Vagina (tissue), 2 donors: ENCODE data around the gene SNAP29. TPM values are rescaled to one million over a fixed set of nuclear protein-coding genes. Genes with fewer than 3 reads are reported as not detected.

Experiments
- DNase-seq, 2 donors: peaks; one replicate each; pipeline ENCODE4 v3.0.0-alpha.2; 2017; ENCODE audit errors: extremely low spot score in 2 of 2
- H3K27ac ChIP-seq: fragments of 200-600 bp; sonication (generic); one replicate; pipeline ENCODE4 v1.5.1; 2019
- H3K27me3 ChIP-seq: fragments of 200-600 bp; sonication (generic); one replicate; pipeline ENCODE4 v1.5.1; 2019
- H3K36me3 ChIP-seq, 2 donors: fragments of 200-600 bp; sonication (generic); one replicate each; pipeline ENCODE4 v1.5.1; 2017 to 2019
- H3K4me1 ChIP-seq: fragments of 200-600 bp; sonication (generic); one replicate; pipeline ENCODE4 v1.5.1; 2019
- H3K4me3 ChIP-seq, 2 donors: fragments of 200-600 bp; sonication (generic); 1 replicate in 1 of 2; 2 replicates in 1 of 2; pipeline ENCODE4 v1.5.1; 2016 to 2019
- H3K9me3 ChIP-seq: fragments of 200-600 bp; sonication (generic); one replicate; pipeline ENCODE4 v1.5.1; 2019
- POLR2A ChIP-seq, 2 donors: fragments of 450-650 bp; IDR thresholded peaks; one replicate each; pipeline ENCODE4 v1.6.1; 2017; ENCODE audit warnings: antibody characterized with exemption in 2 of 2, mild to moderate bottlenecking in 2 of 2, moderate library complexity in 2 of 2
- POLR2AphosphoS5 ChIP-seq, 2 donors: sonication (generic); formaldehyde crosslinking; IDR thresholded peaks; one replicate each; pipeline ENCODE4 v1.9.0; 2017; ENCODE audit warnings: antibody characterized with exemption in 2 of 2, mild to moderate bottlenecking in 2 of 2, low read depth in 1 of 2; ENCODE audit not compliant: insufficient read depth in 1 of 2
- intact Hi-C: fragments of 100-400 bp; cut with DNase I; formaldehyde crosslinking; loops from one replicate; pipeline ENCODE4 v1.15.1; 2023
- total RNA-seq: library from RNA; depleted of rRNA; stranded (reverse); fragments of >200 nt; gene quantifications from one replicate; pipeline ENCODE4 v1.2.3, GENCODE V29; 2016
- TF ChIP-seq, protein P1 (sequence below), 3 experiments: fragments of 450-650 bp in 2 of 3; fragments of 200-600 bp in 1 of 3; sonication (generic) in 1 of 3; IDR thresholded peaks; one replicate each; pipeline ENCODE4 v1.5.1; 2017 to 2019; ENCODE audit warnings: antibody characterized with exemption in 3 of 3, mild to moderate bottlenecking in 2 of 3, moderate library complexity in 2 of 3

The SNAP29 gene
- total RNA-seq, 1 donor from 2014 or later, result 18.9 TPM

DNA sequence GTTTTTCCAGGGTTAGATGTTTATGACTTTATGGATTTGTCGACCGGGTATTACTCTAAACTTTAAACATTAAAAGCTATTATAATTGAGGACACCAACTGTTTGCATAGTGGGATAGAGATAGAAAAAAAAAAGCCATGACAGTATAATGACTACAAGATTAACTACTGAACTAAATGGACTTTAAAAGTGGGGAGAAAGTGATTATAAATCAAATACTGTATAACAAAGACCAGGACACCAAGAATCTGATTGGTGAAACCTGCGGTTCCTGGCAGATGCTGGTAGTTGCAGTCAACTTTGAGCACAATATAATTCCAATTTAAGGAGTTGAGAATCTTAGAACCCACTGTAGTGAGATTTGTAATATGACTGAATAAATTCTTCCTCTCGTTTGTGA lies 60.9 kb downstream of the SNAP29 start:
- Histone ChIP-seq H3K9me3 (no peaks in the 10 kb centered on the region), H3K4me1 (peaks cover 66% of the 10 kb centered on the region), H3K4me3 (peak overlapping the region; percentile 95 to 98), H3K27me3 (no peaks in the 10 kb centered on the region), H3K27ac (peak overlapping the region; percentile 99), H3K36me3 (no peaks in the 10 kb centered on the region)
- no peak for DNase-seq
- TF ChIP-seq POLR2A (IDR thresholded peaks at IDR 0.05) (no peak), POLR2AphosphoS5 (IDR thresholded peaks at IDR 0.05; ENCODE audit: insufficient read depth in 1 of 2, low read depth in 1 of 2) (no peak)
- TF ChIP-seq, protein P1, sequence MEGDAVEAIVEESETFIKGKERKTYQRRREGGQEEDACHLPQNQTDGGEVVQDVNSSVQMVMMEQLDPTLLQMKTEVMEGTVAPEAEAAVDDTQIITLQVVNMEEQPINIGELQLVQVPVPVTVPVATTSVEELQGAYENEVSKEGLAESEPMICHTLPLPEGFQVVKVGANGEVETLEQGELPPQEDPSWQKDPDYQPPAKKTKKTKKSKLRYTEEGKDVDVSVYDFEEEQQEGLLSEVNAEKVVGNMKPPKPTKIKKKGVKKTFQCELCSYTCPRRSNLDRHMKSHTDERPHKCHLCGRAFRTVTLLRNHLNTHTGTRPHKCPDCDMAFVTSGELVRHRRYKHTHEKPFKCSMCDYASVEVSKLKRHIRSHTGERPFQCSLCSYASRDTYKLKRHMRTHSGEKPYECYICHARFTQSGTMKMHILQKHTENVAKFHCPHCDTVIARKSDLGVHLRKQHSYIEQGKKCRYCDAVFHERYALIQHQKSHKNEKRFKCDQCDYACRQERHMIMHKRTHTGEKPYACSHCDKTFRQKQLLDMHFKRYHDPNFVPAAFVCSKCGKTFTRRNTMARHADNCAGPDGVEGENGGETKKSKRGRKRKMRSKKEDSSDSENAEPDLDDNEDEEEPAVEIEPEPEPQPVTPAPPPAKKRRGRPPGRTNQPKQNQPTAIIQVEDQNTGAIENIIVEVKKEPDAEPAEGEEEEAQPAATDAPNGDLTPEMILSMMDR (IDR thresholded peaks at IDR 0.05), result no peak
- intact Hi-C loops, result loop anchor here (5.0 to 10.0 kb wide), 2 partner anchors 62 to 415 kb away; partner anchors contain the start of genes MED15, PI4KA and SNAP29

DNA sequence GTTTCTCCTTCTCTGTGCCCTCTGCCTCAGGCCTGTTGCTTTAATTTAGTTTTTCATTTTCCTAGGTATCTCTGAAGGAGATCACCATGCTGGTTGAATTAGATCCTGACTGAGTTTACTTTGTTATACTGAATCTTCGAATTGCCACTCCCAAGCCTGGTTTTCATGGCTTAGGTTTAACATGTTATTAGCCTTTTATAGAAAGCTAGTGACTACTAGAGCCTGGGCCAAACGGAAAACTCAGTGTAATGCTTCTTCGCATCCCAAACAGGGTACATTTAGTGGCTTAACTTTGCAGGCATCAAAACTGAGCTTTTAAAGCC lies 62.0 kb downstream of the SNAP29 start:
- intact Hi-C loops, result no loop called here
- Histone ChIP-seq H3K4me1 (peaks cover 74% of the 10 kb centered on the region), H3K4me3 (peak overlapping the region; percentile 95 to 98), H3K27ac (peak overlapping the region; percentile 99), H3K27me3 (no peaks in the 10 kb centered on the region), H3K9me3 (no peaks in the 10 kb centered on the region), H3K36me3 (no peaks in the 10 kb centered on the region)
- DNase-seq, result no peak
- TF ChIP-seq POLR2AphosphoS5 (IDR thresholded peaks at IDR 0.05; ENCODE audit: insufficient read depth in 1 of 2, low read depth in 1 of 2), result no peak
- TF ChIP-seq POLR2A (IDR thresholded peaks at IDR 0.05), result no peak
- TF ChIP-seq, protein P1 (IDR thresholded peaks at IDR 0.05), result no peak

DNA sequence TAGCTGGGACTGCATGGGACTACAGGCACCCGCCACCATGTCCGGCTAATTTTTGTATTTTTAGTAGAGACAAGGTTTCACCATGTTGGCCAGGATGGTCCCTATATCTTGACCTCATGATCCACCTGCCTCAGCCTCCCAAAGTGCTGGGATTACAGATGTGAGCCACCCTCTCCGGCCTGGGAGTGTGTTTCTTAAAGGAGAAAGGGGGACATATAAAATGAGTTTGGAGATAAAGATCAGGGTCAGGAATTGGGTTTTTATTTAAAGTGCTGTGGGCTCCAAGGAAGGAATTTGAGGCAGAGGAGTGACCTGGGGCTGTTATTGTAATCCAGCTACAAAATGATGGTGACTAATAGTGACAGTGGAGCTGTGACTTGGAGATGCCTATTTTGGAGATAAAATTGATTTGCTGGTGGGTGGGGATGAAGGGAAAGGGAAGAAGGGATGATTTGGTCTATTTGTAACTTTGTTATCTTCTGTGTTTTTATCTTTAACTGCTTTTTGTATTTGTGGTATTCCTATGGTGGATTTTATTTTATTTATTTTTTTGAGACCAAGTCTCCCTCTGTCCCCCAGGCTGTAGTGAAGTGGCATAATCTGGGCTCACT lies 63.4 kb downstream of the SNAP29 start:
- TF ChIP-seq POLR2A (IDR thresholded peaks at IDR 0.05) (no peak), POLR2AphosphoS5 (IDR thresholded peaks at IDR 0.05; ENCODE audit: insufficient read depth in 1 of 2, low read depth in 1 of 2) (no peak)
- TF ChIP-seq, protein P1 (IDR thresholded peaks at IDR 0.05), result no peak
- intact Hi-C loops, result no loop called here
- H3K27ac ChIP-seq, result no peak overlapping the region
- peaks cover 79% of the 10 kb centered on the region for H3K4me1 ChIP-seq
- no peaks in the 10 kb centered on the region for H3K36me3 ChIP-seq
- H3K9me3 ChIP-seq, result no peaks in the 10 kb centered on the region
- H3K27me3 ChIP-seq, result no peaks in the 10 kb centered on the region
- DNase-seq, result no peak
- H3K4me3 ChIP-seq, result no peak overlapping the region

DNA sequence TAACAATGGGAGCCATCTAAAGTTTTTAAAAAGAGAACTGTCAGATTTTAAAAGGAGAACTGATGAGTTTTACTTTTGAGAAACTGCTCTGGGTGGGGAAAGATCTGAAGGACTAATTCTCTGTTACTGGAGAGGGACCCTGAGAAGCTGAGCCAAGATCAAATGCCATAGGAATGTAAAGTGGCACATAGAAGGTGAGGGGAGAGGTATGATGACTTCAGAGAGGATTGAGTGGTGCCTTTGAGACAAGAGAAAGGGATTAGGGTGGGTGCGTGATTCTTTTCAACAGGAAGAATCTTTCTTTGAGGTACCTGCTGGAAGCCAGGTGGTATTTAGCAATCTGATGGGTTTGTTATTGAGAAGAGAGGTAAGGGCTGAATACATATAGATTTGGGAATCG lies 67.4 kb downstream of the SNAP29 start:
- Histone ChIP-seq H3K9me3 (no peaks in the 10 kb centered on the region), H3K4me1 (peaks cover 71% of the 10 kb centered on the region), H3K27me3 (no peaks in the 10 kb centered on the region), H3K4me3 (no peak overlapping the region), H3K36me3 (no peaks in the 10 kb centered on the region), H3K27ac (no peak overlapping the region)
- TF ChIP-seq, protein P1 (IDR thresholded peaks at IDR 0.05), result no peak
- TF ChIP-seq POLR2AphosphoS5 (IDR thresholded peaks at IDR 0.05; ENCODE audit: insufficient read depth in 1 of 2, low read depth in 1 of 2) (no peak), POLR2A (IDR thresholded peaks at IDR 0.05) (no peak)
- no peak for DNase-seq
- intact Hi-C loops, result no loop called here

DNA sequence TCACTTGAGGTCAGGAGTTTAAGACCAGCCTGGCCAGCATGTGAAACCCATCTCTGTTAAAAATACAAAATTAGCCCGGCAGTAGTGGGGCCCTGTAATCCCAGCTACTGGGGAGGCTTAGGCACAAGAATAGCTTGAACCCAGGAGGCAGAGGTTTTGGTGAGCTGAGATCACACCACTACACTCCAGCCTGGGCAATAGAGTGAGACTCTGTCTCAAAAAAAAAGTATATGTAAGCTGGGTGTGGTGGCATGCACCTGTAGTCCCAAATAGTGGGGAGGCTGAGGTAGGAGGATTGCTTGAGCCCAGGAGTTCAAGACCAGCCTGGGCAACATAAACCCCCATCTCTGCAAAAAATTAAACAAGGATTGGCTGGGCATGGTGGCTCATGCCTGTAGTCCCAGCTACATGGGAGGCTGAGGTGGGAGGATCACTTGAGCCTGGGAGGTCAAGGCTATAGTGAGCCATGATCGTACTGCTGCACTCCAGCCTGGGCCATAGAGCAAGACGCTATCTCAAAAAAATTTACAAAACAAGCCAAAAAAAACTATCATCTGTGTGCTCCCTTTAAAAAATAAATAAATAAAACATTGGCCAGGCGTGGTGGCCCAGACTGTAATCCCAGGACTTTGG lies 69.2 kb downstream of the SNAP29 start:
- Histone ChIP-seq H3K36me3 (no peaks in the 10 kb centered on the region), H3K27me3 (no peaks in the 10 kb centered on the region), H3K4me1 (peaks cover 63% of the 10 kb centered on the region), H3K27ac (no peak overlapping the region), H3K9me3 (no peaks in the 10 kb centered on the region), H3K4me3 (no peak overlapping the region)
- DNase-seq, result no peak
- intact Hi-C loops, result no loop called here
- TF ChIP-seq POLR2A (IDR thresholded peaks at IDR 0.05) (no peak), POLR2AphosphoS5 (IDR thresholded peaks at IDR 0.05; ENCODE audit: insufficient read depth in 1 of 2, low read depth in 1 of 2) (no peak)
- TF ChIP-seq, protein P1 (IDR thresholded peaks at IDR 0.05), result no peak
